IPS-NIHi7 (cell line): ENCODE results near the gene TMPRSS6.
"Not testable (repeated sequence)": the region's sequence is repeated elsewhere in the genome, so short reads cannot be mapped to it uniquely, and the experiment has no call there.

Experiments used
- DNase-seq: peaks from one replicate; pipeline ENCODE4 v3.0.0; 2012; ENCODE audit warnings: mixed read lengths; ENCODE audit errors: extremely low spot score

TMPRSS6 gene

DNA sequence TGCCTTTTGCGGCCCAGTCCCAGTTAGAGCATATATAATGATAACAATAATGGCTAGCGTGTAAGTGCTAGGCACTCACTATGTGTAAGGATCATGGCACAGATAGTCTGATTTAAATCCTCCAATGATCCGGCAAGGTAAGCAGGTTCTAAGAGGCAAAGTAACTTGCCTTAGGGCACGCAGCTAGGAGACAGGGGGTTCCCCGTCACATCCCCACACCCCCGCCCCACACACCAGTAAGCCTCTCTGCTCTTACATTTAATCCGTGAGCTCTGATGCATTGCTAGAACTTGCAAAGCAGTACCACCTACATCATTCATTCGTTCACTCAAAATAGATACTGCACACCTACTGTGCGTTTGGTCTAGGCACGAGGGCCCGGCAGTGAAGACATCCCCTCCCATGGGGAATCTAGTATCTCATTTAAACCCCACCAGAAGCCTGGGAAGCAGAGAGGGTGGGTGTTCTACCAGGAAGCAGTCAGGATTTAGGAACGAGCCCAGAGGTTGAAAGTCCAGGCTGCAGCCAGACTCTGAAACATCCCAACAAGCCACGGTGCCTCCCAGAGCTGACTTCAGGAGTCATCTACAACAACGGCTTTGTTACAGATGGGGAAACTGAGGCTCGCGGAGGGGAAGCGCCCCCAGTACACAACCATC is 20.6 kb downstream of the TMPRSS6 start:
- DNase-seq = no peak

DNA sequence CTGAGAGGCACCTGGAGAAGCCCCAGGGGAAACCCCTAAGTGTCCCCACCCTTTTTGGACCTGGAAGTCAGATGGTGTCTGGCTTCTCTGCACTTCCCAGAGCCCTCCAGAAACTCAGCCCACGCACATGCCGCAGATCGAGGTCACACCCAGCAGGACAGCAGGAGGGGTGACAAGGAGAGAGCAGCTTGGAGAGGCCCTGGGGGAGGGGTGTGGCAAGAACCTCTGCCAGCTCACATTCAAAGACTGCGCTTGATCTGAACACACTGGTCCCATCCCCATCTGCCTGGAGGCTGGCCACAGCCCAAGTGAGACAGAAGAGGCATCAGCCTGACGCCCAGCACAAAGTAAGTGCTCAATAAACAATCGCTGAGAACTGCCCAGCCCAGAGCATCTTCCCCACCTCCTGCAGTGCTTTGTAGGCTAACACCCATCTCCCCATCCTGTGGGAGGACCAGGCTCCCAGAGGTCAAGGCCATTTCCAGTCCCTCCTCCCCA is 21.4 kb downstream of the TMPRSS6 start:
- DNase-seq = peak; percentile 33

DNA sequence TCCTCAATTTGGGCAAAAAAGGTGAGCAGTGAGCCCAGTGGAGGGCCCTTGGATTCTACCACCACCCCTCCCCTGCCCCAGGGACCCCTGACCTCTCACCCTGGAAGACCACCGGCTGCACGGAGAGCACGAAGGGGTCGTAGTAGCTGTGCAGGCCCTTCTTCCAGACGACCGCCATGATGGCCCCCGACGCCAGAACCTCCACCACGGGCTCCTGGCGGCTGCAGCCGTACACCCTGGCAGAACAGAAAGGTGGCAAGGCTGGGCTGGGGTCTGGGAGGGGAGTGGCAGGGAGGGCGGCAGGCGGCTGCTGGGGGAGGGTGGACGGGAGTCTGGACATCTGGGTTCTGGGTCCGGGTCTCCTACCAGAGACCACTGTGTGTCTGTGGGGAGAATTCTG is 23.3 kb downstream of the TMPRSS6 start:
- DNase-seq = no peak

GRCh38 chr22:37084385-37084784 is 25.1 kb downstream of the TMPRSS6 start:
- no peak for DNase-seq

DNA sequence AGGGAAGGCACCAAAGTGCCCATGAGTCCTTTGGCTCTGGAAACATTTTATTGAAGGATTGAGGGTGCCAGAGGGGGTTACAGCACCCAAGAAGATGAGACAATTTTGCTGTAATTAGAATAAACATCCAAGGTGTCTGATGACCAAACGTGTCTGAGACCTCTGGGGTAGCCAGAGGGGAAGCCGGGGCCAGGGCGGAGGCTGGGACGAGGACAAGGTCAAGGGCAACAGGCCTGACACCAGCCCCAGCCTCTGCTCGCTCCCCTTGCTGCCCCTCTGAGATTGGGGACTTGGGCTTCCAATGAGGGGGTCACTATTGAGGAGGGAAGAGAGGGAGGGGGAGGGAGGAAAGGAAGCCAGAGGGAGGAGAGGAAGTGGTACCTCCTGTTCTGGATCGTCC is 25.6 kb downstream of the TMPRSS6 start:
- no peak for DNase-seq

DNA sequence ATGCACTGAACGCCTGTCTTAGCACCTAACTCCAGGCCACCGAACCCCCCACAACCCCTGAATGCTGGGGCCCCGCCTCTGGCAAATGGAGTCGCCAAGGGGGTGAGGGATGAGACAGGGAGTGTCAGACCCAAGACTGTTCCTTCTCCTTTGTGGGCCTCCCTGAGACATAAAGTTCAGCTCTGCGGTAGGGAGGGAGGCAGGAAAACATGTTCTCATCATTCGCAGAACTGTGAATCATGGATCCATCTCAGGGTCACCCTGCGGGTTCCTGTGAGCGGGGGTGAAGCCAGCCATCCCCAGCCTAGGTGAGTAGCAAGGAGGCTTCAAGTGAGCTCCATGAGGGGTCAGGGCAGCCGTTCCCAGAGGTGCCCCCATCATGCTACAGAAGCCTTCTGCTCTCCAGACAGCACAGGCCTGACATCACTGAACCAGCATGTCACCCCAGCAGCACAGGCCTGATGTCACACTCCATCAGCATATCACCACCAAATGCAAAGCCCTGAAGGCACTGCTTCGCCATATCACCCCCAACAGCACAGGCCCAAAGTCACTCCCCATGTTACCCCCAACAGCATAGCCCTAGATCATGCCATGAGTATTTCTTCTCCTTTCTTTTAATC is 27.2 kb downstream of the TMPRSS6 start:
- no peak for DNase-seq

DNA sequence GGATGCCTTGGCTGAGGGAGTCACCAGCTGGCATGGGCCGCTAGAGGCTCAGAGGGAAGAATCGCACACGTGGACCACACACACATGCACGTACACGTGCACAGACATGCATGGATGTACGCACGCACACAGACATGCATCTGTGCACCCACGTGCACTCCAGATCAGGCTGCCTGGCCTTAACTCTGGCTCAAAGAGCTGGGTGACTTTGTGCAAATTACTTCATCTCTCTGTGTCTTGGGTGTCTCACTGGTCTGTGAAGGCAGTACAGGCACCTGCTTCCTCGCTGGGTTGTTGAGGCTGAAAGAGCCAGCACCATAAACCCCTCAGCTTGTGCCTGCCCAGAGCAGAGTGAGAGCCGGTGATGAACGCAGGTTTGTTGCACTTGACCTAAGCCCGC is 28.7 kb downstream of the TMPRSS6 start:
- DNase-seq = no peak

- no peak for DNase-seq
These were observed 29.1 kb downstream of the TMPRSS6 start for GRCh38 chr22:37080438-37080837.

DNA sequence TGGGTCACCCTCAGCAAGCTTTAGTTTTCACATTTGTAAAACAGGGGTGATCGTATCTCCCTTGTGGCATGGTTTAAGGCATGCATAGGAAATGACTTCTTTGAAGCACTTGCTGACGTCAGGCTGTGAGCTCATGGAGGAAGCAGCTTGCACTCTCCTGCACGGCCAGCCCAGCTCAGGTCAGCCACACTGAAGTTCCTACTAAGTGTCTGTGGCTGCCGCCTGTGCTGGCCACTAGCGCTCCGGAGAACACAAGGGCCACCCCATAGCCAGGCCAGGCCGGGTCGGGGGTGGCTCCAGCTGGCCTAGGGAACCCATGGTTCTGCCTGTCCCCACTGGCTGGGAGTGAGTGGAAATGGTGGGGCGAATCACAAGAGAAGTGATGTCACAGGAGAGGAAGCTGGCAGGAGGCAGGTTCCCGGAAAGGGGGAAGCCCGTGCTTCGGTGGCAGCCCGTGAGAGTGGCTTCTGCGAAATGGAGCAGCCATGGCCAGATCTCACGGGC is 29.8 kb downstream of the TMPRSS6 start:
- no peak for DNase-seq

GRCh38 chr22:37079158-37079557 is 30.4 kb downstream of the TMPRSS6 start:
- no peak for DNase-seq

GRCh38 chr22:37077802-37078448 is 31.6 kb downstream of the TMPRSS6 start:
- peak; percentile 94 for DNase-seq

DNA sequence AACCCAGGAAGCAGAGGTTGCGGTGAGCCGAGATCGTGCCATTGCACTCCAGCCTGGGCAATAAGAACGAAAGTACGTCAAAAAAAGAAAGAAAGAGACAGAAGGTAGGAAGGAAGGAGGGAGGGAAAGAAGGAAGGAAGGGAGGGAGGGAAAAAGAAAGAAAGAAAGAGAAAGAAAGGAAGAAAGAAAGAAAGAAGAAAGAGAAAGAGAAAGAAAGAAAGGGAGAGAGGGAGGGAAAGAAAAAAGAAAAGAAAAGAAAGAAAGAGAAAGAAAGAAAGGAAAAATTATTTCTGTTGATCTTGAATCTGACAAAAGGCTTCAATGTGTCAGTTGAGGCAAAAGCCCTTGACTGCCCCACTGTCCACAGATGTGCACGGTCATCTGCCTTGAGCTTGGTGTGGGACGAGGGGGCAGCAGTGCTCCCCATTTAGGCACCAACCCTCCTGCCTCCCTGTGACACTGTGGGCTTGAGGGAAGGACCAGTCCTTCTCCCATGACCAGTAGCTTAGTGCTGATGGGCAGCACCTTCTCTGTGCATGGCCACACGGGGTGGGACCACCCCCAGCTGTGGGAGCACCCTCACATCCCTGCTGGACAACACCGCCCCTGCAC is 33.6 kb downstream of the TMPRSS6 start:
- no peak for DNase-seq

GRCh38 chr22:37075046-37075445 is 34.5 kb downstream of the TMPRSS6 start:
- no peak for DNase-seq

DNA sequence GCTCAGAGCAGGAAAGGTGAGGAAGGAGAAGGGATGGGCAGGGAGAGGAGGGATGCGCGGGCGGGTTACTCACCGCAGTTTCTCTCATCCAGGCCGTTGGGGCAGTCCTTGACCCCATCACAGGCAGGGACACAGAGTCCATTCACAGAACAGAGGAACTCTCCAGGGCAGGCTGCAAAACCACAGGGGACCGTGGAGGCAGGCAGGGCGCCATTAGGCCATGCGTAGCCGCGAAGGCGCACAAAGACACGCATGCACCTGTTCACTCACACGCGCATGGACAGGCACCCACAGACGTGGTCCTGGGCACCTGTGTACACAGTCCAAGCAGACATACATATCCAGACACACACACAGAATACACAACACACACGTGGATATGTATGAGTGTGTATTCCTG is 35.0 kb downstream of the TMPRSS6 start:
- DNase-seq = no peak

DNA sequence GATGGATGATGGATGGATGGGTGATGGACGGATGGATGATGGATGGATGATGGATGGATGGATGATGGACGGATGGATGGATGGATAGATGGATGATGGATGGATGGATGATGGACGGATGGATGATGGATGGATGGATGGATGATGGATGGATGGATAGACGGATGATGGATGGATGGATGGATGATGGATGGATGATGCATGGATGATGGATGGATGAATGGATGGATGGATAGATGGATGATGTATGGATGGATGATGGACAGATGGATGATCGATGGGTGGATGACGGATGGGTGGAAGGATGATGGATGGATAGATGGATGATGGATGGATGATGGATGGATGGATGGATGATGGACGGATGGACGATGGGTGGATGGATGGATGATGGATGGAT is 36.8 kb downstream of the TMPRSS6 start:
- DNase-seq = no peak

- DNase-seq = not testable (repeated sequence)
These were observed 37.5 kb downstream of the TMPRSS6 start for GRCh38 chr22:37071850-37072592.

DNA sequence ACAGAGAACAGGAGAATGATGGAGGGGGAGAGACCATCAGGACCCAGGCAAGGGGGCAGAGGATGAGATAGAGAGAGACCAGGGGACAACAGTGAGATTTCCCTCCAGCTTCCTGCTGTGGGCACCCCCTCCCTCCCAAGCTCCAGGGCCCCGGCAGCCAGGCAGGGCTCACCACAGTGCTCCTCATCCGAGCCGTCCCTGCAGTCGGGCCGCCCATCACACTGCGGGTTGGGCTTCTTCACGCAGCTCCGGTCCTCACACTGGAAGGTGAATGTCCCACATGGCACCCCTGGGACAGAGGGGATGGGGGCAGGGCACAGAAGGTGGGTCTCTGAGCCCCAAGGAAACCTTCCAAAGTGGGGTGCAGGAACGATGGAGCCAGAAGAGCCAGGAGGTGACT is 38.8 kb downstream of the TMPRSS6 start:
- DNase-seq = no peak

DNA sequence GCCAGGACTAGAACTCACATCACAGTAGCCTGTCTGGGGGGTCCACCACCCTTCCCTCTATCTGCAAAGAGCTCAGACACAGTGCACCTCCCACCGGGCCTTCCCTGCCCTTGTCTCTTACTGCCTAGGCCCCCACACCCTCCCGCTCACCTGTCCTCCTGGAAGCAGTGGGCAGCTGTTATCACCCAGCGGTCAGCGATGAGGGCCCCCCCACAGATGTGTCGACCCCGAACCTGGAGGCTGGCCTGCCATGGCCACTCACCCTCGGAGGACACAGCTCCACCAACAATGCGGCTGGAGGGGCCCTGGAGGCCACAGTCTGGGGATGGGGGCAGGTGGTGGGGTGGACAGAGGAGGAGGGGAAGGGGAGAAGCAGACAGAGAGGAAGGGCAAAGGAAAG is 39.2 kb downstream of the TMPRSS6 start:
- no peak for DNase-seq

DNA sequence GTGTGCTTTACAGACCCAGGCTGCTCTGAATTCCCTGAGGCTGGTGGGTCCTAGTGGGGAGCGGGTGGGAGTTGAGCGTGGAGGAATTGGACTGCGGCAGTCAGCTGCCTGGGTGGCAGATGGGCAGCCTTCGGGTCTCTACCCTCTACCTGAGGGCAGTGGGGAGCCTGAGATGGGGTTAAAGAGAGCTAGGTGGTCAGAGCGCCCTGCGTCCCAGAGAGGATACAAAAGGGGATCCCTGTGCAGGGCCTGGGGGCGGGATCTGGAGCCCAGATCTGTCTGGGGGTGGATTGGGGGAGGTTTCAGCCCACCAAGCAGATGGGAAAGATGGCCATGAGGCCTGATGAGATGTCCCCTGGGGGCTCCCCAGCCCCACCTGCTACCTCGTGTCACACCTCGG is 39.8 kb downstream of the TMPRSS6 start:
- DNase-seq = no peak

DNA sequence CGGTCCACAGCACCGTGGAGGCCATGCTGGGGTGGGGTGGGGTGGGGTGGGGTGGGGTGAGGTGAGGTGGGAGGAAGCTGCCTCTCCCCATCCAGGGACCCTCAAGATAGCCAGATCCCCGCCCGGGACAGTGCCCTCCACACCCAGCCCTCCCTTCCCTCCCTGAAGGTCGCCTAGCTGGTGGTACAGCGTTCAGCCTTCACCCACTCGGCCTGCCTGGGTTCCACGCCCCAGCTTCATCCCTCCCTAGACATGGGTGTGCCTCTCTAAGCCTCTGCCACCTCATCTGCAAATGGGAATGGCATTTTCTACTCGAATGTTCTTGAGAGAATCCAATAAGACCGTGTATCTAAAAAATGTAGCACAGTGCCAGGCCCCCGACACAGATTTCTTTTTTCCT is 40.2 kb downstream of the TMPRSS6 start:
- no peak for DNase-seq

GRCh38 chr22:37068859-37069258 is 40.7 kb downstream of the TMPRSS6 start:
- DNase-seq = peak; percentile 80

DNA sequence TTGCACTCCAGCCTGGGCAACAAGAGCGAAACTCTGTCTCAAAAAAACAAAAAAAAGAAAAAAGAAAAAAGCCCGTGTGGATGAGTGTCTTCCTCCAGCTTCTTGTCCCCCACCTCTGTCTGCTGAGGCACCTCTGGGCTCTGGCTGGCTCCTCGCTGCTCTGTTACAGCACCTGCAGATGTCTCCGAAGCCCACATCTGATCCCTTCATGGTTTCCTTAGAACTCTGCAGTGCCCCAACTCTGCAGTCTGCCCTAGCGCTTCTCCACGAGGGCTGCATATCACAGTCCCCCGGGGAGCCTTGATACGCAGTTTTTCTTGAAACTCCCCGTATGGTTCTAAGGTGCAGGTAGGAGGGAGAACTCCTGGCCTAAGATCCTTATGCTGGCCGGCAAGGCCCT is 42.1 kb downstream of the TMPRSS6 start:
- no peak for DNase-seq
